Fibroblast of skin of abdomen (primary cell): ENCODE data around the gene SUPT6H. TPM values are rescaled to one million over a fixed set of nuclear protein-coding genes. Genes with fewer than 3 reads are reported as not detected.

Experiments
- DNase-seq: peaks from one replicate; pipeline ENCODE4 v3.0.0-alpha.2; 2013
- polyA plus RNA-seq, 2 experiments: library from polyadenylated mRNA; unstranded; fragments of 120-200 nt; gene quantifications; one replicate each; pipeline ENCODE4 v1.2.1, GENCODE V29; 2013; ENCODE audit not compliant: insufficient read length in 2 of 2

The SUPT6H gene
- polyA plus RNA-seq (2013, experiment 1 of 2; ENCODE audit: insufficient read length): 61.3 TPM
- polyA plus RNA-seq (2013, experiment 2 of 2; ENCODE audit: insufficient read length): 57.7 TPM

GRCh38 chr17:28661635-28662526 lies at the start of gene SUPT6H, which contains the start of gene SDF2:
Gene SUPT6H, plus strand, starts transcription at chr17:28662205. Its CDS starts 11,197 bp downstream, at chr17:28673402.
Gene SDF2, minus strand, starts transcription at chr17:28661906. Its CDS starts 30 bp downstream, at chr17:28661876.
- DNase-seq: peak; percentile 85

GRCh38 chr17:28612531-28612930 lies 49.5 kb upstream of the SUPT6H start:
- no peak for DNase-seq

GRCh38 chr17:28612936-28613872 lies 48.8 kb upstream of the SUPT6H start:
- peak; percentile 32 for DNase-seq

GRCh38 chr17:28613931-28614381 lies 48.0 kb upstream of the SUPT6H start, which contains the start of gene RSKR:
Gene RSKR, minus strand, starts transcription at chr17:28614185. Its CDS starts 24 bp downstream, at chr17:28614161.
- DNase-seq: no peak

- no peak for DNase-seq
Measured at GRCh38 chr17:28615260-28615940, 46.6 kb upstream of the SUPT6H start.

- no peak for DNase-seq
Measured at GRCh38 chr17:28616281-28616680, 45.7 kb upstream of the SUPT6H start.

- no peak for DNase-seq
Measured at GRCh38 chr17:28618464-28618863, 43.5 kb upstream of the SUPT6H start.

- no peak for DNase-seq
Measured at GRCh38 chr17:28620010-28620409, 42.0 kb upstream of the SUPT6H start.

GRCh38 chr17:28622186-28622585 lies 39.8 kb upstream of the SUPT6H start:
- no peak for DNase-seq

- no peak for DNase-seq
Measured at GRCh38 chr17:28623696-28624095, 38.3 kb upstream of the SUPT6H start.

- DNase-seq: no peak
Measured at GRCh38 chr17:28624148-28624547, 37.9 kb upstream of the SUPT6H start.

GRCh38 chr17:28626818-28627217 lies 35.2 kb upstream of the SUPT6H start:
- no peak for DNase-seq

- no peak for DNase-seq
Measured at GRCh38 chr17:28634206-28634865, 27.7 kb upstream of the SUPT6H start.

- no peak for DNase-seq
Measured at GRCh38 chr17:28635506-28635905, 26.5 kb upstream of the SUPT6H start.

- DNase-seq: no peak
Measured at GRCh38 chr17:28641579-28641978, 20.4 kb upstream of the SUPT6H start.

- DNase-seq: peak; percentile 27
Measured at GRCh38 chr17:28643983-28644786, 17.8 kb upstream of the SUPT6H start.

GRCh38 chr17:28644787-28645575 lies 17.0 kb upstream of the SUPT6H start, which contains the start of gene BLTP2:
Gene BLTP2, minus strand, starts transcription at chr17:28645158. Its CDS starts 102 bp downstream, at chr17:28645056.
- peak; percentile 93 for DNase-seq

- no peak for DNase-seq
Measured at GRCh38 chr17:28645576-28645939, 16.4 kb upstream of the SUPT6H start.

- DNase-seq: no peak
Measured at GRCh38 chr17:28646039-28646754, 15.8 kb upstream of the SUPT6H start.
